HG03060 (cell line): Measurements from ENCODE around the gene EPPIN.
"Not testable (repeated sequence)": the region's sequence is repeated elsewhere in the genome, so short reads cannot be mapped to it uniquely, and the experiment has no call there.

Experiments used
- ATAC-seq: cut with Tn5 transposase; IDR thresholded peaks from one replicate; pipeline ENCODE4 v1.9.1; 2021; ENCODE audit warnings: low read depth, moderate number of reproducible peaks; ENCODE audit not compliant: unreplicated experiment

Gene EPPIN

DNA sequence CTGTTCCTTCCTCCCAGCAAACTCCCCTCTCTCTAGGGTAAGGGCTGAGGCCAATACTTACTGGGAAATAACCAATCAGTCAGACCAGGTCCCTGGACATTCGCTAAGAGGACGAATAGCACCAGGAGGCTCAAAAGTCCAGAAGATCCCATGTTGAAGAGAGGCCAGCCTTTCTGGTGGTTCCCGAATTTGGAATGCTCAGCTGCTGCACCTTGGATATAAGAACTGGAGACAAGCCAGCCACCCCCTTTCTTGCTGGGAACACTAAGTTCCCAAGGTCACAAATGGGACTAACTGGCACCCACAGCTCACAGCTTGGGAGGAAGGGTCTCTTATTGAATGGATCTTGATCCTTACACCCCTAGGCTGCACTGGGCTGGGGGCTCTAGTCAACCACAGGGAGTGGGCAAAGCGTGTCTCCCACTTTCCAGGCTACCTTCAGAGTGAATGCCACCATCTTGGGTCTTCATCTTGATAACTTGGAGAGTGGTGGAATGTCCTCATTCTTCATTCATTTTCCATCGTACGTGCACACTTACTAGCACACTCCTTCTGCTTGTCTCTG lies at the start of gene EPPIN:
TSS of gene EPPIN (minus strand) at position 196 of the 565 bp plus-strand sequence. CDS start at position 152, 44 bp downstream.
- ATAC-seq, result no peak

DNA sequence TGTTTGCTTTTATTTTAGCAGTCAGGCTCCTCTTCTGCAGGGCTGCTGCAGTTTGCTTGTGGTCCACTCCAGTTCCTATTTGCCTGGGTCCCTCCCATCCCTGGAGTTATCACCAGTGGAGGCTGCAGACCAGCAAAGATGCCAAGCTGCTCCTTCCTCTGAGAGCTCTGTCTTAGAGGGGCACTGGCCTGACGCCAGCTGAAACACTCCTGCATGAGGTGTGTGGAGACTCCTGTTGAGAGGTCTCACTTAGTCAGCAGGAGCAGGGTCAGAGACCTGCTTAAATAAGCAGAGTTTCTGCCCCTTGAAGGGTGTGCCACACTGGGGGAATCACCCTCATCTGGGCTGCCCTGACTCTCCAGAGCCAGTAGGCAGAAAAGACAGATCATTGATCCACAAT lies 48.0 kb upstream of the EPPIN start:
- ATAC-seq, result no peak

DNA sequence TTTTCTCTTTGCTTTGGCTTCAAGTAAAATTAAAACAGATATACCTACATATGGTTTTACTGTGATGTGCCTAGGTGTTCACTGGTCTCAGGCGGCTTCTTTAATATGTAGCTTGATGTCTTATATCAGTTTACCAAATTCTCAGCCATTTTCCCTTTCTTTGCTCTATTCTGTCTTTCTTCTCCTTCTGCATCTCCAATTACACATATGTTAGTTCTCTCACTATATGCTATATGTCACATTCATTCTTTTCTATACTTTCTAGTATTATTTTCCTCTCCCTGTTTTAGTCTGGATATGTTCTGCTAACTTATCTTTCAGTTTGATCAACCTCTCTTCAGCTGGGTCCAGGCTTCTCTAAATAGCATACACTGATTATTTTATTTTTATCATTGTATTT lies 46.3 kb upstream of the EPPIN start:
- no peak for ATAC-seq

DNA sequence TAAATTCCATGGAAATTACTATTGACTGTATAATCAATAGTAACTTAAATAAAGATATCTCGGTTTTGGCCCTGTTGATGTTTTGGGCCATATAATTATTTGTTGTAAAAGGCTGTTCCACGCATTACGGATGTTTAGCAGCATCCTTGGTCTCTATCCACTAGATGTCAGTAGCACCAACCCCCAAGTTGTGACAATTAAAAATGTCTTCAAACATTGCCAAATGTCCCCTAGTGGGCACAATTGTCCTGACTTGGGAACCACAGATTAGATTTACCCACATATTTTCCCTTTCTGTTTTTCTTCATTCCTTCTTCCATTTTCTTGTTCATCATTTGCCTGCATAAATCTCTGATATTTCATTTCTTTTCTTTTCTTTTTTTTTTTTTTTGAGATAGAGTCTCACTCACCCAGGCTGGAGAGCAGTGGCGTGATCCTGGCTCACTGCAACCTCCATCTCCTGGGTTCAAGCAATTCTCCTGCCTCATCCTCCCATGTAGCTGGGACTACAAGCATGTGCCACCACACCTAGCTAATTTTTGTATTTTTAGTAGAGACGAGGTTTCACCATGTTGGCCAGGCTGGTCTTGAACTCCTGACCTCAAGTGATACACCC lies 45.5 kb upstream of the EPPIN start:
- no peak for ATAC-seq

DNA sequence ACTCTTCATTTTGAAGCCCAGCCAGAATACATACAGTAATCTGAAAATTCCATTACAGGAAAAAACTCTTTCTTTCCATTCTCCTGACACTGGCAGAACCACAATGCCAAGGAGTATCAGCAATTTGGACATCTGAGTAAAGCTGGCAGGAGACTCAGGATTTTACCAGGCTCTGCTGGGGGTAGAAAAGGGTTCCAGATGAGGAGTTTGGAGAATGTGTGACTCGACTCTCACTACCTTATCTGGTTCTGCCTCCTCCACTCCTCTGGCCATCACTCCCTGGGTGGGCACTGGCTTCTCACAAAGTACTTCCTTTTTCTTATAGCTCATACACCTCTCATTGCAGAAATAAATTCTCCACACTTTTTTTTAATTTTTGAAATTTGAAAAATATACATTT lies 42.5 kb upstream of the EPPIN start:
- no peak for ATAC-seq

DNA sequence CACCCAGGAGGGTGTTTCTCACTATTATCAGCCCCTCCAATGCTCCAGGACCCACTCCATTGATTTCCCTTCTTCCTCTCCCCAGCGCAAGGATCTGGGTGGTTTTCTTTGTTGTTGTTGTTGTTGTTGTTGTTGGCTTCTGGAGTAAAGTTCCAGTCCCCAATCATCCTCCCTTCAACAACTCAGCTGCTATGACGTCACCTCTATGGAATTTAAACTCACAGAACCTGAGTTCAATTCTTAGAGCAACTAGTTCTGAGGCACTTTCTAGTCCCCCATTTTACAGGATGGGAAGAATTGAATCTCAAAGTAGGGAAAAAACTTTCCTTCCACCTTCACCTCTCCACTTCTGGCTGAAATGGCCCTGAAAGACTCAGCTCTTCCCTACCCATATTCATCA lies 41.6 kb upstream of the EPPIN start:
- no peak for ATAC-seq

DNA sequence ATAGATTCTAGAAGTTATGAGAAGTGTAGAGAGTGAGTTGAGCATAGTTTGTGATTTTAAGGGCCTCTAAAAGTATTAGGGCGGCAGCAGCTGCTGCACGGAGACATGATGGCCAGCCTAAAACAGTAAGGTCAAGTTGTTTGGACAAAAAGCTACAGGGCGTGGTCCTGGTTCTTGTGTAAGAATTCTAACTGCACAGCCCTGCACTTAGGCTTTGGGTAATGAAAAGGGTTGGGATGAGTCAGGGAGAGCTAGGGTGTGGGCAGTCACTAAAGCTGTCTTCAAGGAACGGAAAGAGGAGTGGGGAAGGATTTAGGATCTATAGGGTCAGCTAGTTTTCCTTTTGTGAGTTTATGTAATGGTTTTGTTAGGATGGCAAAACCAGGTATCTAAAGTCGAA lies 38.8 kb upstream of the EPPIN start:
- not testable (repeated sequence) for ATAC-seq

DNA sequence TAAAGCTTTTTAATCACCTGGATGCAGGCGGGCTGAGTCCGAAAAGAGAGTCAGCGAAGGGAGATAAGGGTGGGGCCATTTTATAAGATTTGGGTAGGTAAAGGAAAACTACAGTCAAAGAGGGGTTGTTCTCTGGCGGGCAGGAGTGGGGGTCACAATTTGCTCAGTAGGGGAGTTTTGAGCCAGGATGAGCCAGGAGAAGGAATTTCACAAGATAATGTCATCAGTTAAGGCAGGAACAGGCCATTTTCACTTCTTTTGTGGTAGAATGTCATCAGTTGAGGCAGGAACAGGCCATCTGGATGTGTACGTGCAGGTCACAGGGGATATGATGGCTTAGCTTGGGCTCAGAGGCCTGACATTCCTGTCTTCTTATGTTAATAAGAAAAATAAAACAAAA lies 37.1 kb upstream of the EPPIN start:
- not testable (repeated sequence) for ATAC-seq

DNA sequence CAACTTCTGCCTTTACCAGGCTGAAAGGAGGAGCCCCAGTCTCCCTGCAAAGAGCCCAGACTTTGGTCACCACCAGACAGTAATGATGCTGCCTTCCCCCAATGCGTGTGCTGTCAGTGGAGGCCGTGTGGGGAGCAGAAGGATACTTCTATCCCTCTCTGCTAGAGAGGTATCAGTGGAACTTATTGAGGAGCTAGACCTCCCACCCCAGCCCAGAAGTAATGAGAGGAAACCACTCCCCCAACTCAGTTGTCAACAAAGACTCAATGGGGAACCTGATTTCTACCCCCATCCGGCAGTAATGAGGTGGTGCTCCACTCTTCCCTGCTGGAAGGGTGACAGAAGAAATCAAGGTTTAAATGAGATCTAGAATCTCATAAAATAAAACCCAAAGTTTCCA lies 36.3 kb upstream of the EPPIN start:
- no peak for ATAC-seq

DNA sequence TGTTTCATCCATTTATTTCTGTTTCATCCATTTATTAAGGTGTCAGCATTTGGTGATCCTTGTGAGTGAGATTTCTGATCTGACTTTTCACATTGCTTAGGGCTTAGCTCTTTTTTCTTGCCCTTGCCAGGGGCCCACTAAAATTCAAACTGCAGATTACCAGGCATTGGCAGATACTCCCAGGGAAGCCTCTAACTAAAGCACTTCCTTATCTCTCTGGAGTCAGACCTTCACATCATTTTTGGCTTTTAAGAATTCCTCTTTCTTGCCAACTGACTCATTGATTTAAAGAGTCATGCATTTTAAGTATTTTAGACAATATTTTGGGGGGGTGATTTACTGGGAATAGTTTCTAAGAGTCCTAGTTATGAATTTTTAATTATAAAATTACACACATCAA lies 34.5 kb upstream of the EPPIN start:
- ATAC-seq, result no peak

DNA sequence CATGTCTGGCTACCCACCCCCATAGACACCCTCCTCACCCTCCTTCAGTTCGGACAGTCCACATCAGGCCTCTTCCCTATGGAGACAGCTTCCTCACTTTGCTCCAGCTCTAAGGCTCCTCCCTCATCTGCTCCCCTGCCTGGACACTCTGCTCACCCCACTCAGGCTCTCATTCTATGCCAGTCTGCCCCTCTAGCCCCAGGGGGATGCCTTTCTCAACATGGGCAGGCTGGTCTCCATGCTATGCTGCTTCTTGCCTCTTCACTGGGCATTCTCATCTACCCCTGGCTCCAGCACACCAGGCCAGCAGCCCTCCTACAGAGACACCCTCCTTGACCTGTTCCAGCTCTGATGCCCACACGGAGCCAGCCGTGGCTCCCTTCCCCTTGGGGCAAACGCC lies 32.0 kb upstream of the EPPIN start, which contains the start of gene WFDC8:
TSS of gene WFDC8 (minus strand) at position 101 of the 400 bp plus-strand sequence. CDS start at position 64, 37 bp downstream.
- ATAC-seq, result no peak

DNA sequence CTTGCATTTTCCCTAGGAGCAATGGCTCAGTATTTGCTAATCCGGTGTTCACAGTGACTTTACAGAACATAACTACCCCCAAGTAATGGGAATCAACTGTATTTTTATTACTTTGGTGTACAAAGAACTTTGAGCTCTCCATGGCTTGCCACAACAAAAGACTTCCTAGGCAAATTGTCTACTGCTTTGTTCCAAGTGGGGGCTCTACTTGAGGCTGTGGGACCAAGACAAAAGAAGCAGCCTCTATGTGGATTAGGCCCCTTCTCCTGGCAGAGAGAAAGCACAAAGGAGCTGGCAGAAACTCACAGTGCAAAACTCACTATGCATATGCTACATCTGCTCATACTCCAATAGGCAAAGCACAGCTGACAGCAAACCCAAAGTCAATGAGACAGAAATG lies 31.0 kb upstream of the EPPIN start:
- ATAC-seq, result no peak

DNA sequence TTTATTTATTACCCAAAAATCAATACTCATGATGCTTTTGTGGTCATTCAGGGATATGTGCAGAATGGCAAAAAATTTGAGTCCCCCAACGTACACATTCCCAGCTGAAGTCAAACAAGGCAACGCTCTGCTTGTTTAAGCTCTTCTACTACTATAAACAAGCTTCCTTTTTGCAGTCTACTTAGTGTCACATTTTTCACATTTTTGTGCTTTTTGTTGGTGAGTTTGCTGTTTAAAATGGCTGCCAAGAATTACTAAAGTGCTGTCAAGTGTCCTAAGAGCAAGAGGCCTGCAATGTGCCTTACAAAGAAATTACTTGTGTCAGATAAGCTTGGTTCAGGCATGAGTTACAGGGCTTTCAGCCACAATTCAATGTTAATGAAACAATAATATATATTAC lies 29.8 kb upstream of the EPPIN start:
- no peak for ATAC-seq

DNA sequence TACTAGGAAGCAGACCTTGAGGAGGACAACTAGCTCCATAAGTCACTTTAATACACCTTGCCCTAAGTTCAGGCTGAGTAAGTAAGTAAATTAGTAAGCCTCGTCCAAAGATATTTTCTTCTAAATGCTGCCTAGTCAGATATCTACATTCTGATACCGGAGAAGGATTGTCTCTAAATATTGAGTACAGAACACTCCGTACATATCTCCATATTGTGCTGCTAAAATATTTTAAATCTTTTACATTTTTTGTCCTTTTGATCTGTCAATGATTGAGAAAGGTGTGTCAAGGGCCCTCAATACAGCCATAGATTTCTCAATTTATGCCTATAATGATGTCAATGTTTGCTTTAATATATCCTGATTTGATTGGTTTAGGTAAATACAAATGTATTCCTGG lies 28.7 kb upstream of the EPPIN start:
- ATAC-seq, result no peak

DNA sequence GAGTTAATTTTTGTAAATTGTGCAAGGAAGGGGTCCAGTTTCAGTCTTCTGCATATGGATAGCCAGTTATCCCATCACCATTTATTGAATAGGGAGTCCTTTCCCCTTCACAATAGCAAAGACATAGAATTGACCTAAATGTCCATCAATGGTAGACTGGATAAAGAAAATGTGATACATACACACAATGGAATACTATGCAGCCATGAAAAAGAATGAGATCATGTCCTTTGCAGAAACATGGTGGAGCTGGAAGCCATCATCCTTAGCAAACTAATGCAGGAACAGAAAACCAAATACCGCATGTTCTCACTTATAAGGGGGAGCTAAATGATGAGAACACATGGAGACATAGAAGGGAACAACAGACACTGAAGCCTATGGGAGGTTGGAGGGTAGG lies 22.4 kb upstream of the EPPIN start:
- ATAC-seq, result not testable (repeated sequence)

DNA sequence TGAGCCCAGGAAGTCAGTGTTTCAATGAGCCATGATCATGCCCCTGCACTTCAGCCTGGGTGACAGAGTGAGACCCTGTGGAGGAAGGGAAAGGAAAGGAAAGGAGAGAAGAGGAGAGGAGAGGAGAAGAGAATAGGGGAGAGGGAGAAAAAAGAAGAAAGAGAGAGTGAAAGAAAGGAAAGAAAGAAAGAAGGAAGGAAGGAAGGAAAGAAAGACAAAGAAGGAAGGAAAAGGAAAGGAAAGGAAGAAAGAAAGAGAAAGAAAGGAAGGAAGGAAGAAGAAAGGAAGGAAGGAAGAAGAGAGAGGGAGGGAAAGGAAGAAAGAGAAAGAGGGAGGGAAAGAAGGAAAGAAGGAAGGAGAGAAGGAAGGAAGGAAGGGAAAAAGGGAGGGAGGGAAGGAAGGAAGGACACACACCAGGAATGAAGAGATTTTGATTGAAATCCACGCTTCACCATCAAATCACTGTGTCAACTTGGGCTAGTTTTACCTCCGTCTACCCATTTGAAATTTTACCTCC lies 17.6 kb upstream of the EPPIN start:
- no peak for ATAC-seq

DNA sequence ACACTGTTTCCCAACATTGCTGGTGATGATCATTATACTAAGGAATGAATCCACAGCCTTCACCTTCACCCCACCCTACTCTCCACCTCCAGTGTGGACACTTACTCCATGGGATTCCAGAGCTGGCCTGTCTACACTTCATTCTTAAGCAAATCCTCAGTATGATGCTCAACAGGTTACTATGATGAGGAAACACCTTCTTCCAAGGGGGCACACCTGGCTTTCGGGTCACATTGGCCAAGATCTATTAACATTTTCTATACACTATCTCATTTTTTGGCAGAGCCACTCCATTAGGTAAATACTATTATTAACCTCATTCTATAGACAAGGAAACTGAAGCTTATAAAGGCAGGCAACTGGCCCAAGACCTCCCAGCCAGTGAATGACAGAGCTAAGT lies 8.0 kb upstream of the EPPIN start:
- no peak for ATAC-seq

DNA sequence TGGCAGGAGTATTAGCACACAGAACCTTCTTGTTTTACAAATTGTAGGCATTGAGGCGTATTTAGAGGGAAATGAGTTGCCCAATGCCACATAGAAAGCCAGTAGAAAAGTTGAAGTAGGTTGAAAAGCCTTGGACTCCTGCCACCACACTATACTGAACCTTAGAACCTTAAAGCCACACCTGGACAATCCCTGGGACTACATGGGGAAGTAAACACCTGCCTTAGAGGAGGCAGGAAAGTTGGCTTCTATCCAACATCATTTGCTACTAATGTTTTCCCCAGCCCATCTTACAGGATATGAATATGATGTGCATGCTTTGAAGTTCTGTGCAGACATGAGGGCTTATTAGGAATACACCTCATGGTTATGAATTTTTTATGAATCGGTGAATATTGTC lies 5.3 kb upstream of the EPPIN start:
- no peak for ATAC-seq

DNA sequence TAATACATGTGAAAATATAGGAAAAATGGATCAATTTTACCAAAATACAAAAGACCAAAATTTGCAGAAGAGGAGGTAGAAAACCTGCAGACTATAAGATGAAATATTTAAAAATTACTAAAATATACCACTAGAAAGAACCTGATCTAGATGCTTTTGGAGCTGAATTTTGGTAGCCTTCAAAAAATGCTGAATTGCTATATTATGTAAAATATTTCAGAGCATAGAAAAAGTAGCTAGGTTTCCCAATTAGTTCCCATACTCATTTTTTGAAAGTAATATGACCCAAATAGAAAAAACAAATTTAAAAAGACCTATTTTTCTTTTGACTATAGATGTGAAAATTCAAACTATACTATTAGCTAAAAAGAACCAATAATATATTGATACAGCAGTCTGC lies 3.6 kb upstream of the EPPIN start:
- no peak for ATAC-seq

DNA sequence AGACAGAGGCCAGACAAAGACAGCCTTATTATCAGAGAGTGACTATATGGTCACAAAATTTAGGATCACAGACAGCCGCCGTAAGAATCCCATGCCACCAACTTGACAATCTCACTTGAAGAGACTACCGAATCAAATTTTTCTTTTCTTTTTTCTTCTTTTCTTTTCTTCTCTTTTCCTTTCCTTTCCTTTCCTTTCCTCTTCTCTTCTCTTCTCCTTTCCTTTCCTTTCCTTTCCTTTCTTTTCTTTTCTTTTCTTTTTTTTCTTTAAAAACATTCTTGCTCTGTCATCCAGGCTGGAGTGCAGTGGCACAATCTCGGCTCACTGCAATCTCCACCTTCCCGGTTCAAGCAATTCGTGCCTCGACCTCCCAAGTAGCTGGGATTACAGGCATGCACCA lies 1.2 kb upstream of the EPPIN start:
- ATAC-seq, result no peak

DNA sequence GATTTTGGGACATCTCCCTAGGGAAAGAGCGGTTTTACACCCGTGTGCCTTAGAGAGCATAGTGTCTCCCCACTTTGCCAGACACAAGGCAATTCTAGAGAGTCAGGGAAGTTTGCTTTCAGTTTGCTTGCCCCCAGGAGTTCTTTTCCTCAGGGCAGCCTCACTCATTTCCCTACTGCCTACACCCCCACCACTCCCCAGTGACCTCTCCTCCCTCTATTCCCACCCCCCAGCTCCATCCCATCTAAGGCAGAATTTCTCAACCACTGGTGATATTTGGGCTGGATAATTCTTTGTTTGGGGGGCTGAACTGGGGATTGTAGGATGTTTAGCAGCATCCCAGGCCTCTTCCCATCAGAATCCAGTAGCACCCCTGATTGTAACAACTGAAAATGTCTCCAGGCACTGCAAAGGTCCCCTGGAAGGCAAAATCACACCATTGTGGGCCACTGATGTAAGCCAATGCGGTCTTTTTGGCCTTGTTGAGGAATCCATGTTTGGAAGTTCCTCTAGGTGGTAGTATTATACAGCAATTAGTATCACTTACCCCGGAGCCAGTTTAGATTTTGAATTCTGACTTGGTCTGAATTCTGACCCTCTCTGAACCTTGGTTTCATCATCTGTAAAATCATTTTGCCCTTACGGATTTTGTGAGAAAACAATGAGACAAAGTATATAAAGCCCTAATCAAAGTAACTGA lies 1.3 kb downstream of the EPPIN start:
- ATAC-seq, result no peak

DNA sequence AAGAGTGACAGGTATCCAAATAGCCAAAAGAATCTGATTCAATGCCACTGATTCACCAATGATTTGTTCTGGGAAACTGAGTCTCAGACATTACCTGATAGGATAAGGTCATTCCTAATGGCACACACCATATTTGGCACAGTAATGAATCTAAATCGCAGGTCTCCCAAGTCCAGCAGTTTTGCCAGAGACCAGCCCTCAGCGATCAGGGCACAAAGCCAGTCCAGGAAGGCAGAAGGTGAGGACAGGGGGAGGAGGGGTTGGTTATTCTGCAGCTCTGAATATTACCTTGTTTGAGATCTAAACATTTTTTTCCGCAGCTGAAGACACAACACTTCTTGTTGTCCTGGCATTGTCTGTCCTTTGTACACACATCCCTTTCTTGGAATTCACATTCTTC lies 1.9 kb downstream of the EPPIN start:
- ATAC-seq, result no peak
